GM19467 (cell line): ENCODE results near the gene WDR43.

Experiments
- ATAC-seq: cut with Tn5 transposase; IDR thresholded peaks from one replicate; pipeline ENCODE4 v1.9.1; 2021; ENCODE audit warnings: mild to moderate bottlenecking, moderate library complexity; ENCODE audit not compliant: unreplicated experiment

WDR43 gene

DNA sequence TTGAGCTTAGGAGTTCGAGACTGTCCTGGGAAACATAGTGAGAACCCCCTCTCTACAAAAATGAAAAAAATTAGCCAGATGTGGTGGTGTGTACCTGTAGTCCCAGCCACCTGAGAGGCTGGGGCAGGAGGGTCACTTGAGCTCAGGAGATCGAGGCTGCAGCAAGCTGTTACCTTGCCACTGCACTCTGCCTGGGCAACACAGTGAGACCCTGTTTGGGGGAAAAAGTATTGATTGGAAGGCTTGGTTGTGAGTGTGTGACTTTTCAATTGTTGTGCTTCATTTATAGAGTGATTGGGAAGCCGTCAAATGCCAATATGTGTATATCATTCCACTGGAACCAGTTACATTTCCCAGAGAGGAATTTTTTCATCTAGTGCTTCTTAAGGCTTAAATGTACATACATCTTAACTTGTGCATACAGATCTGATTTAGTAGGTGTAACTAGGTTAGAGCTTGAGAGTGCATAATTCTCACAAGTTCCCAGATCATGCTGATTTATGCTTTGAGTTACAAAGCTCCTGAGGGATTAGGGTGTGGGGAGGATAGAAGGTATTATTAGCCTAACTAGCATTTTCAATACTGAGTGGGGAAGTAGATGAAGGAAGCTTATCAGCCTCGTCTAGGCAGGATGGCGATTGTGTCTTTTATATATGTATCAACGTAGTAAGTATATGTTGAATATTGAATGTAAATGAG, 15.3 kb downstream of the WDR43 start:
- ATAC-seq, result no peak

GRCh38 chr2:28915939-28916338, 21.5 kb downstream of the WDR43 start:
- ATAC-seq, result no peak

DNA sequence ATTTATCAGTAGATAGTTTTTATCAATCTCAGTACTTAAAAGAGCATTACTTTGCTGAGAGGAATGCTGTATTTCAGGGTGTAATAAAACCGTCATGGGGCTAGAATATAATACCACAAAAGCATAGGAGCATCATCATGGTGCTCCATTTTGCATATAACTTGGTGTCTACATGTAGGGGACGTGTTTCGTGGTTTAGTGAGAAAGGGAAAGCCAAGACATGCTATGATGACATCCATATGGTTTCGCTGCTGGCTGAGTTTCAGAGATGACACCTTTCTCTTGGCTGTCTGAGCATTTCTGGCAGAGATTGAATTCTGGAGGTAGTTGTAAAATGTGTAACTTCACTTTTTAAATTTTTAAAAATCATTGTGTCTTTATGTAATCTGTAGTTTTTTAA, 32.4 kb downstream of the WDR43 start:
- ATAC-seq, result no peak

- no peak for ATAC-seq
Observed at GRCh38 chr2:28927469-28927868, 33.0 kb downstream of the WDR43 start.

DNA sequence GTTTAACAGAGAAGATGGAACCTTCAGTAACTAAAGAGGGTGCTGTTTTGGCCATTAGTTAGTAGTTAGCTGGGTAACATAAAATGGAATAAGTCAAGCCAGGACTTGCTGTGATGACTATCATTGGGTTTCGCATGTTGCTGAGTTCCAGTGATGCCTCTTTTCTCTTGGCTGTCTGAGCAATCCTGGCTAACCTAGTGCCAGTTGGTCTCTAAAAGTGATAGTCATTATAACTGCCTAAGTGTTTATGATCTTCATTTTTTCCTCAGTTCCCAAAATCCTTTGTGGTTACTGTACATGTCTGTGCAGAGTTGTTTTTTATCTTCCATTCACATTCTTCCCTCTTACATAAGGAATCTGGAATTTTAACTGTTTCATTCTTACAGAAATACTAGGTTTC, 33.4 kb downstream of the WDR43 start:
- ATAC-seq, result no peak

DNA sequence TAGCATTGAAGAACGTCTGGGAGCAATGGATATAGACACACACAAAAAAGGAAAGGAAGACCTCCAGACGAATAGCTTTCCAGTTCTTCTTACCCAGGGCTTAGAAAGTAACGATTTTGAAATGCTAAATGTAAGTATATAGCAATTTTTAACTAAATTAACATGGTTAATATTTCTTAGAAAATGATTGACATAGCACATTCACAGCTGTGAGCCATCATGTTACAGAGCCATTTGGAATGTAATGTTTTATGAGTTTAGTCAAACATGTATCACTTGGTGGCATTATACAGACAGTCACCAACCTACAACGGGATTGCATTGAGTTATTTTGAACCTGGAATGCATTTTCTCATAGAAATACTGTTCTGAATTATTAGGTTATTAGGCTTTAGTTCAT, 35.1 kb downstream of the WDR43 start:
- ATAC-seq, result no peak

GRCh38 chr2:28930205-28930604, 35.7 kb downstream of the WDR43 start:
- ATAC-seq, result no peak

DNA sequence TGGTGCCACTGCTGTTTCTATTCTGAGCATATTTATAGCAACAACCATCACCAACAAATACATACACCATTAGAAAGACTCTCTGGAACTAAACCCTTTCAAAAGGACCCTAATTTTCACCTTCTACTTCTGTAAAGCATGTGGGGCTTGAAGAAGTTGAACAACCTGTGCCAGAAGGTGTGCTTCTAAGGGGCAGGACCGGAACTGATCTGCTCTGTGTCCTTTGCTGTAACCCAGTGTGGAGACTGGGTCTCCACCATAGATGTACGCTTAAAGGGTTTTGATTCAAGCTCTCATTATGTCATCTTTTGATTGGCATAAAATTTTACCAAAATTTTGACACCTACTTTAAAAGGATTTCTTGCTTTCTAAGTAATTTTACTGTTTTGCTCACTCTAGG, 40.3 kb downstream of the WDR43 start:
- ATAC-seq, result no peak

GRCh38 chr2:28941008-28941407, 46.5 kb downstream of the WDR43 start:
- ATAC-seq, result no peak

DNA sequence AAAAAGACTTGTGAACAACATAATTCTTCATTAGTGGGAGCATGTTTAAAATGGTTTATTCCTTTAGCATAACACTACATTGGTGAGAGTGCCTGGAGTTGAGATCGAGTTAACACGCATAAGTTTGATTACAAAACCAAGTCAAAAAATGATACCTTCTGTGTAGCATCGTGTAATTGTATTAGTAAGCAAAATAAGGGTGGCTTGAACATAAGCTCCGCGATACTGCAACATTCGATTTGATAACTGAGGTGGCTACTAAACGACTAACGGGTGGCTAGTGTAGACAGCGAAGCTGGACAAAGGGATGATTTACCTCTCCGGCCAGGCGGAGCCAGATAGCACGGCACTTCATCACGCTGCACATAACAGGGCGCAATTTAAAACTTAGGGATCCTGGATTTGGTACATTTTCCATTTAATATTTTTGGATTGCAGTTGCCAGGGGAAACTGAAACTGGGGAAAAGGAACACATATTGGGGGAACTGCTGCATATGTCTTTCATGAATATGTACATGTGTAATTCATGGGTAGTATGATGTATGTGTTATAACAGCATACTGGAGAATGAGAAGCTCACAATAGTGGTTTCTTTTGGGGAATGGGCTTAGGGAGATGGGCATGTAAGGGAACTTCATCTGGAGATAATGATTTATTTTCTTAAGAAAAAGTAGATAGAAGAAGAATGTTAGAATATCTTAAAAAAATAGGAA, 50.2 kb downstream of the WDR43 start:
- ATAC-seq, result no peak

GRCh38 chr2:28948160-28948559, 53.7 kb downstream of the WDR43 start:
- no peak for ATAC-seq

GRCh38 chr2:28949190-28949589, 54.7 kb downstream of the WDR43 start:
- ATAC-seq, result no peak

GRCh38 chr2:28949617-28950305, 55.3 kb downstream of the WDR43 start:
- ATAC-seq, result no peak

- no peak for ATAC-seq
Observed at GRCh38 chr2:28950941-28951630, 56.6 kb downstream of the WDR43 start.

DNA sequence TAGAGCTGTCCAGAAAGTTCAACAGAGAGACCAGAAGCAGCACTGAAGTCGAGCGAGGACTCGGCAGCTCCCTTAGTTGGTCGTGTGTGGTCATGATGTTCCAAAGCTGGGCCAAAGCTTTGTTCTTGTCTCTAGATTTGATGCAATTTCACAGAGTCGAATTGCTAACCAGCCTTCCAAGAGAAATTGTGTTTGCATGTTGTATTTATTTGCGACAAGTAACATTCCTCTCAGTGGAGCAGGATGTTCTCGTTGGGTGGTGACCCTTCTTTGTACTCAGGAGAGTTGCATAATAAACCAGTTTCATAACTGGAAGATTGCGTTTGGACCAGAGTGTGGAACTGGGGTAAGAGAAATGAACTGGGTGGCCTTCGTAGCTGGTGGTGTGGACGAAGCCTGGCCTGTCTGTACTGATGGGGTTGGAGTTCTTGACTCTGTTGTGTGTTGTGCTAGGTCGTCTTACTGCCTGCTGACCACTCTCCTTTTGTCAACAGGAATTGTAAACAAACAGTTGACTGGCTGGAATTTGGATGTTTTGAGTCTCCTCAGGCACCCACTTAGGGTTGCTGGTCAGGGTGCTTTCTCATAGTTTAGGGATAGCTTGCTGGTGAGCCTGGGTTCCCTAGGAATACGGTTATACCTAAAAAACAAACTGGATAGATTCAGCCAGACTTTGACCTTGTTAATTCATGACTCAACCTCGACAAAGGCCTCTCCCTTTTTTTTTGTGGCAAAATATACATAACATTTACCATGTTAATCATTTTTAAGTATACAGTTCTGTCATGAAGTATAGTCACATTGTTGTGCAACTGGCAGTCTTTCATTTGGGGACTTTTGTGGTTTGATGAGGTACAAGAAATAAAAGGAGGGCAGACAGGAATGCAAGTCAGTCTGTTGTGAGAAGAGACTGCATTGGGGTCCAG, 57.7 kb downstream of the WDR43 start:
- no peak for ATAC-seq

- ATAC-seq, result no peak
Observed at GRCh38 chr2:28952836-28953211, 58.4 kb downstream of the WDR43 start.

- no peak for ATAC-seq
Observed at GRCh38 chr2:28955467-28955866, 61.0 kb downstream of the WDR43 start.

- ATAC-seq, result no peak
Observed at GRCh38 chr2:28956415-28956826, 62.0 kb downstream of the WDR43 start.

DNA sequence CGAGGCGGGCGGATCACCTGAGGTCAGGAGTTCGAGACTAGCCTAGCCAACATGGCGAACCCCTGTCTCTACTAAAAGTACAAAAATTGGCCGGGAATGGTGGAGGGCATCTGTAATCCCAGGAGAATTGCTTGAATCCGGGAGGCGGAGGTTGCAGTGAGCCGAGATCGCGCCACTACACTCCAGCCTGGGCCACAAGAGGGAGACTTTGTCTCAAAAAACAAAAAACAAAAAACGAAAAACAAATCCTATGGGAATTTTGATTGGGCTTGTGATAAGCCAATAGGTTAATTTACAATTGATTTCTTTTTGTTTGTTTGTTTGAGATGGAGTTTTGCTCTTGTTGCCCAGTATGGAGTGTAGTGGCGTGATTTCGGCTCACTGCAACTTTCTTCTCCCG, 62.4 kb downstream of the WDR43 start:
- ATAC-seq, result no peak

GRCh38 chr2:28958689-28959088, 64.2 kb downstream of the WDR43 start:
- ATAC-seq, result no peak
